Lung (tissue), 12 donors: ENCODE results near the gene SPIN2A. TPM values are rescaled to one million over a fixed set of nuclear protein-coding genes. Genes with fewer than 3 reads are reported as not detected.
A peak's percentile ranks its signal among the peaks of the same experiment; 100 is the strongest.
"Not testable (repeated sequence)": the region's sequence is repeated elsewhere in the genome, so short reads cannot be mapped to it uniquely, and the experiment has no call there.

Experiments
- ATAC-seq: fragments of 200-7000 bp; cut with Tn5 transposase; one replicate; pipeline ENCODE4 v1.9.1; 2020; ENCODE audit warnings: moderate number of reproducible peaks; ENCODE audit not compliant: insufficient read depth, low FRiP score
- DNase-seq, 3 donors: peaks; one replicate each; pipeline ENCODE4 v3.0.0-alpha.2; 2013 to 2017
- H3K27ac ChIP-seq, 2 donors: one replicate each; pipeline ENCODE4 v1.5.1; 2013; ENCODE audit warnings: mild to moderate bottlenecking in 2 of 2, moderate library complexity in 2 of 2, control low read depth in 1 of 2, inconsistent platforms in 1 of 2, low read depth in 1 of 2, low read length in 1 of 2
- H3K27me3 ChIP-seq, 3 donors: one replicate each; pipeline ENCODE4 v1.5.1; 2013; ENCODE audit warnings: low read length in 2 of 3; ENCODE audit not compliant: control insufficient read depth in 3 of 3, insufficient read depth in 3 of 3
- H3K36me3 ChIP-seq, 4 donors: one replicate each; pipeline ENCODE4 v1.5.1; 2013; ENCODE audit warnings: low read length in 4 of 4, mild to moderate bottlenecking in 1 of 4, moderate library complexity in 1 of 4; ENCODE audit not compliant: control insufficient read depth in 4 of 4, insufficient read depth in 4 of 4
- H3K4me1 ChIP-seq, 5 donors: one replicate each; pipeline ENCODE4 v1.5.1; 2013; ENCODE audit warnings: low read length in 5 of 5, mild to moderate bottlenecking in 2 of 5, moderate library complexity in 1 of 5; ENCODE audit not compliant: control insufficient read depth in 5 of 5, insufficient read depth in 5 of 5
- H3K4me3 ChIP-seq: one replicate; pipeline ENCODE4 v1.5.1; 2013; ENCODE audit warnings: mild to moderate bottlenecking, control low read depth, moderate library complexity
- H3K9ac ChIP-seq, 2 donors: one replicate each; pipeline ENCODE4 v1.5.1; 2013; ENCODE audit warnings: low read length in 2 of 2, control low read depth in 1 of 2; ENCODE audit not compliant: insufficient read depth in 1 of 2
- H3K9me3 ChIP-seq, 4 donors: one replicate each; pipeline ENCODE4 v1.5.1; 2013; ENCODE audit warnings: low read length in 3 of 4, mild to moderate bottlenecking in 1 of 4, moderate library complexity in 1 of 4; ENCODE audit not compliant: control insufficient read depth in 4 of 4, insufficient read depth in 3 of 4
- CTCF ChIP-seq: IDR thresholded peaks from 2 replicates; pipeline ENCODE4 v1.5.1; 2012; ENCODE audit warnings: mild to moderate bottlenecking; ENCODE audit errors: control extremely low read depth, extremely low read depth
- WGBS, 2 donors: extraction: QIAGEN DNeasy Blood & Tissue Kit; methylation state at CpG; one replicate each; pipeline ENCODE4 v1.1.7; 2013; 5-methylcytosine and 5-hydroxymethylcytosine counted together
- polyA plus RNA-seq, 2 donors: library from polyadenylated mRNA; stranded (reverse); fragments of 200-250 nt; gene quantifications; one replicate each; pipeline ENCODE4 v1.2.1, GENCODE V29; 2013
- total RNA-seq, 2 donors: library from RNA; depleted of rRNA in 1 of 2; stranded (reverse); fragments of >200 nt in 1 of 2; gene quantifications; one replicate each; pipeline ENCODE4 v1.2.1, GENCODE V29; 2014 to 2021
- donor health status: control.
- donor health status: control.
- donor health status: Bipolar disorder and iron deficiency.
- donor health status: healthy.
- donor health status: DM: yes; HTN: yes; CAD: no.

SPIN2A gene
- total and polyA plus RNA-seq, 4 donors: 0.25 to 0.80 (median 0.70) TPM

GRCh38 chrX:57133706-57134105 is 3.5 kb downstream of the SPIN2A start:
- TF ChIP-seq CTCF: no peak
- H3K4me1 ChIP-seq: no peaks in the 10 kb centered on the region
- H3K27me3 ChIP-seq: peaks cover 0 to 3% (median 0%) of the 10 kb centered on the region in 3 donors
- H3K27ac ChIP-seq: no peak overlapping the region
- H3K4me3 ChIP-seq: no peak overlapping the region
- H3K36me3 ChIP-seq: no peaks in the 10 kb centered on the region
- peaks cover 0 to 3% (median 0%) of the 10 kb centered on the region in 4 donors for H3K9me3 ChIP-seq
- H3K9ac ChIP-seq: no peak overlapping the region
- 72 to 95% methylated on average over 4 of the region's 4 CpGs for WGBS, 2 donors
- ATAC-seq: no peak
- DNase-seq: no peak

- ATAC-seq: not testable (repeated sequence)
Measured at GRCh38 chrX:57133284-57133683, 3.9 kb downstream of the SPIN2A start.

GRCh38 chrX:57132046-57132445 is 5.2 kb downstream of the SPIN2A start:
- peaks cover 0 to under 1% (median 0%) of the 10 kb centered on the region in 4 donors for H3K9me3 ChIP-seq
- no peak for TF ChIP-seq CTCF
- no peak overlapping the region for H3K9ac ChIP-seq
- H3K27ac ChIP-seq: no peak overlapping the region
- no peak for ATAC-seq
- no peaks in the 10 kb centered on the region for H3K27me3 ChIP-seq
- DNase-seq: no peak
- 81 to 93% methylated on average over 7 of the region's 7 CpGs for WGBS, 2 donors
- H3K36me3 ChIP-seq: no peaks in the 10 kb centered on the region
- H3K4me1 ChIP-seq: no peaks in the 10 kb centered on the region
- H3K4me3 ChIP-seq: no peak overlapping the region

More at GRCh38 chrX:57133284-57133683, 3.9 kb downstream of the SPIN2A start:
- H3K36me3 ChIP-seq, H3K27me3 ChIP-seq, H3K9me3 ChIP-seq, DNase-seq, H3K4me3 ChIP-seq, H3K9ac ChIP-seq, H3K27ac ChIP-seq, H3K4me1 ChIP-seq: not testable (repeated sequence)
- WGBS, 2 donors: 50 to 85% methylated on average over 4 of the region's 4 CpGs

GRCh38 chrX:57121816-57122215 is 15.4 kb downstream of the SPIN2A start:
- ATAC-seq: no peak
- H3K27ac ChIP-seq: peak overlapping the region in 1 of 2 donors; percentile 84
- H3K4me3 ChIP-seq: peak overlapping the region; percentile 53
- H3K9me3 ChIP-seq: peaks cover 0 to 5% (median 0%) of the 10 kb centered on the region in 4 donors
- TF ChIP-seq CTCF: no peak
- no peaks in the 10 kb centered on the region for H3K4me1 ChIP-seq
- H3K9ac ChIP-seq: no peak overlapping the region
- peak in 1 of 3 donors; percentile 11 for DNase-seq
- H3K27me3 ChIP-seq: no peaks in the 10 kb centered on the region
- 1 to 35% methylated on average over 10 of the region's 10 CpGs for WGBS, 2 donors
- peaks cover 0 to 4% (median under 1%) of the 10 kb centered on the region in 4 donors for H3K36me3 ChIP-seq
